Smooth muscle cell (in vitro differentiated cells): ENCODE data around the gene RPS6KA2. TPM values are rescaled to one million over a fixed set of nuclear protein-coding genes. Genes with fewer than 3 reads are reported as not detected.

Experiments used
- DNase-seq: peaks from one replicate; lab custom pipeline; 2025; ENCODE audit not compliant: unreplicated experiment; lab: John Stamatoyannopoulos, UW
- H2AFZ ChIP-seq: fragments of 200-600 bp; sonication (generic); 2 replicates; pipeline ENCODE4 v1.6.0; 2016; ENCODE audit warnings: antibody characterized with exemption, low read depth, mild to moderate bottlenecking
- H3F3A ChIP-seq: fragments of 200-600 bp; sonication (generic); 2 replicates; pipeline ENCODE4 v1.6.0; 2017; ENCODE audit warnings: antibody characterized with exemption, low read depth
- H3K27ac ChIP-seq: fragments of 200-600 bp; sonication (generic); 2 replicates; pipeline ENCODE4 v1.5.1; 2016; ENCODE audit warnings: low read depth, mild to moderate bottlenecking
- H3K27me3 ChIP-seq: fragments of 200-600 bp; sonication (generic); 2 replicates; pipeline ENCODE4 v1.6.1; 2016; ENCODE audit warnings: low read depth, mild to moderate bottlenecking
- H3K36me3 ChIP-seq: fragments of 200-600 bp; sonication (generic); 2 replicates; pipeline ENCODE4 v1.5.1; 2016; ENCODE audit warnings: low read depth
- H3K4me1 ChIP-seq: fragments of 200-600 bp; sonication (generic); 2 replicates; pipeline ENCODE4 v1.5.1; 2016; ENCODE audit warnings: low read depth
- H3K4me2 ChIP-seq: fragments of 200-600 bp; sonication (generic); 2 replicates; pipeline ENCODE4 v1.6.0; 2016; ENCODE audit warnings: mild to moderate bottlenecking
- H3K4me3 ChIP-seq: fragments of 200-600 bp; sonication (generic); 2 replicates; pipeline ENCODE4 v1.5.1; 2016; ENCODE audit warnings: mild to moderate bottlenecking
- H3K79me2 ChIP-seq: fragments of 200-600 bp; sonication (generic); 2 replicates; pipeline ENCODE4 v1.6.0; 2016; ENCODE audit warnings: low read depth, mild to moderate bottlenecking
- H3K9ac ChIP-seq: fragments of 200-600 bp; sonication (generic); 2 replicates; pipeline ENCODE4 v1.6.0; 2016; ENCODE audit warnings: low read depth
- H3K9me3 ChIP-seq: fragments of 200-600 bp; sonication (generic); replicated peaks from 2 replicates; pipeline ENCODE4 v1.5.1; 2016; ENCODE audit warnings: low read depth
- H4K20me1 ChIP-seq: fragments of 200-600 bp; sonication (generic); 2 replicates; pipeline ENCODE4 v1.6.0; 2016; ENCODE audit warnings: low read depth
- WGBS: methylation state at CpG from one replicate; pipeline ENCODE4 v1.1.7; 2016; ENCODE audit warnings: low lambda C conversion rate; 5-methylcytosine and 5-hydroxymethylcytosine counted together
- polyA plus RNA-seq: library from polyadenylated mRNA; unstranded; fragments of >200 nt; fragmentation: Nextera tagmentation; extraction: Ambion mirVana; gene quantifications from 2 replicates; pipeline ENCODE4 v1.2.1, GENCODE V29; 2016
- total RNA-seq: library from RNA; depleted of rRNA; stranded (reverse); fragments of >200 nt; gene quantifications from 2 replicates; pipeline ENCODE4 v1.2.3, GENCODE V29; 2014
- TF ChIP-seq, protein P1 (sequence below): fragments of 200-600 bp; sonication (generic); IDR thresholded peaks from 2 replicates; pipeline ENCODE4 v1.5.1; 2017; ENCODE audit warnings: borderline replicate concordance, mild to moderate bottlenecking, antibody characterized with exemption; ENCODE audit not compliant: insufficient read depth, poor library complexity, severe bottlenecking

RPS6KA2 gene
- total and polyA plus RNA-seq, 2 experiments from 2014 or later: 7.8 to 10.4 TPM

DNA sequence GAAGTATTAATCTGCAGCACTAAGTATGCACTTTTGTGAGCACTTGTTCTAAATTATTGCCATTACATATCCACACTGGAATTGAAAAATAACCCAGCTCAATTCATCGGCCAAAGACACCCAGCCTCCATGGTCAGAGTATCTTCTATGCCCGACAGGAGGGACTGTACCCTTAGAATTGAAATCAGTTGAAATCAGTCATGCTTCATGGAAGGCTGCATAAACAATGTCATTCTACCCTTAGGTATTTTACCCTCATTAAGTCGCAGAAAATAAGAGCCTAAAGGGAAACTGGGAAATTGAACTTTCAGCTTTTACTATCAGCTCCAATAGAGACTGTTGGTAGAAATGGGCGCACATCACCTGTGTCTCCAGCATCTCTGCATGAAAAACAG, 37.7 kb downstream of the RPS6KA2 start:
- Histone ChIP-seq H3K9ac (no peak overlapping the region), H3K9me3 (no peaks in the 10 kb centered on the region), H2AFZ (no peak overlapping the region), H3K4me1 (peaks cover 7% of the 10 kb centered on the region), H4K20me1 (no peaks in the 10 kb centered on the region), H3K36me3 (no peaks in the 10 kb centered on the region), H3K27ac (no peak overlapping the region), H3K4me2 (peak overlapping the region; percentile 67), H3F3A (no peaks in the 10 kb centered on the region), H3K27me3 (no peaks in the 10 kb centered on the region), H3K4me3 (no peak overlapping the region), H3K79me2 (peaks cover 14% of the 10 kb centered on the region)
- 91% methylated on average over 4 of the region's 4 CpGs for WGBS
- no peak for DNase-seq
- TF ChIP-seq, protein P1, sequence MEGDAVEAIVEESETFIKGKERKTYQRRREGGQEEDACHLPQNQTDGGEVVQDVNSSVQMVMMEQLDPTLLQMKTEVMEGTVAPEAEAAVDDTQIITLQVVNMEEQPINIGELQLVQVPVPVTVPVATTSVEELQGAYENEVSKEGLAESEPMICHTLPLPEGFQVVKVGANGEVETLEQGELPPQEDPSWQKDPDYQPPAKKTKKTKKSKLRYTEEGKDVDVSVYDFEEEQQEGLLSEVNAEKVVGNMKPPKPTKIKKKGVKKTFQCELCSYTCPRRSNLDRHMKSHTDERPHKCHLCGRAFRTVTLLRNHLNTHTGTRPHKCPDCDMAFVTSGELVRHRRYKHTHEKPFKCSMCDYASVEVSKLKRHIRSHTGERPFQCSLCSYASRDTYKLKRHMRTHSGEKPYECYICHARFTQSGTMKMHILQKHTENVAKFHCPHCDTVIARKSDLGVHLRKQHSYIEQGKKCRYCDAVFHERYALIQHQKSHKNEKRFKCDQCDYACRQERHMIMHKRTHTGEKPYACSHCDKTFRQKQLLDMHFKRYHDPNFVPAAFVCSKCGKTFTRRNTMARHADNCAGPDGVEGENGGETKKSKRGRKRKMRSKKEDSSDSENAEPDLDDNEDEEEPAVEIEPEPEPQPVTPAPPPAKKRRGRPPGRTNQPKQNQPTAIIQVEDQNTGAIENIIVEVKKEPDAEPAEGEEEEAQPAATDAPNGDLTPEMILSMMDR: no peak

DNA sequence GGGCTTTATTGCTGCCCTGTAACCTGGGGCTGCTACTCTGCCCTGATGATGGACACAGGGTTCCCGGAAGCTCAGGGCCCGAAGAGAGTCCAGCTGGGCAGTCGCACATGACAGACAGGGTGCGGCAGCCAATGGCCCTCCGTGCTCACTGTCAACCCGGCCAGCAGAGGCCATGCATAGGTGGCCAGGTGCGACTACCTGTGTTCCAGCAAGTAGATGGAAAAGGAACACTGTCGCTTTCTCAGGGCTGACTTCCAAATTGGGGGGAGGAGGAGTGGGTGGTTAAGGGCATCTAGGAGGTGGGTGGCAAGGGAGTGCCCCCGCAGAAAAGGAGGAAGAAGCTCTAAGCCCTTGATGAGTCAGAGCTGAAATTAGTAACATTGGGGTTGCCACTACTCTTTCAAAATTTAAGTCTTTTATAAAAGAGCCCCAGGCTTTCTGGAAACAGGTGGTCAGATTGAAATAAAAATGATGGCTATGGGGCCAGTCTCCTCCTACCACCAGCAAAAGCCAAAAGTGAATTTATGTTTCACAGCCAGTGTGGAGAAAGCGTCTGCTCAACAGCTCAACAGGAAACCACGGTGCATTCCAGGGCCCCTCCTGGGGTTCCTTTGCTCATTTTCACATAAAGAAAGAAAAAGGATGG, 38.2 kb downstream of the RPS6KA2 start:
- Histone ChIP-seq H4K20me1 (no peaks in the 10 kb centered on the region), H3K9ac (no peak overlapping the region), H2AFZ (no peak overlapping the region), H3K79me2 (peaks cover 11% of the 10 kb centered on the region), H3K4me3 (no peak overlapping the region), H3K4me2 (peak overlapping the region; percentile 67), H3F3A (no peaks in the 10 kb centered on the region), H3K9me3 (no peaks in the 10 kb centered on the region), H3K27me3 (no peaks in the 10 kb centered on the region), H3K4me1 (peaks cover 7% of the 10 kb centered on the region), H3K36me3 (no peaks in the 10 kb centered on the region), H3K27ac (no peak overlapping the region)
- no peak for DNase-seq
- 72% methylated on average over 11 of the region's 11 CpGs for WGBS
- TF ChIP-seq, protein P1: no peak

DNA sequence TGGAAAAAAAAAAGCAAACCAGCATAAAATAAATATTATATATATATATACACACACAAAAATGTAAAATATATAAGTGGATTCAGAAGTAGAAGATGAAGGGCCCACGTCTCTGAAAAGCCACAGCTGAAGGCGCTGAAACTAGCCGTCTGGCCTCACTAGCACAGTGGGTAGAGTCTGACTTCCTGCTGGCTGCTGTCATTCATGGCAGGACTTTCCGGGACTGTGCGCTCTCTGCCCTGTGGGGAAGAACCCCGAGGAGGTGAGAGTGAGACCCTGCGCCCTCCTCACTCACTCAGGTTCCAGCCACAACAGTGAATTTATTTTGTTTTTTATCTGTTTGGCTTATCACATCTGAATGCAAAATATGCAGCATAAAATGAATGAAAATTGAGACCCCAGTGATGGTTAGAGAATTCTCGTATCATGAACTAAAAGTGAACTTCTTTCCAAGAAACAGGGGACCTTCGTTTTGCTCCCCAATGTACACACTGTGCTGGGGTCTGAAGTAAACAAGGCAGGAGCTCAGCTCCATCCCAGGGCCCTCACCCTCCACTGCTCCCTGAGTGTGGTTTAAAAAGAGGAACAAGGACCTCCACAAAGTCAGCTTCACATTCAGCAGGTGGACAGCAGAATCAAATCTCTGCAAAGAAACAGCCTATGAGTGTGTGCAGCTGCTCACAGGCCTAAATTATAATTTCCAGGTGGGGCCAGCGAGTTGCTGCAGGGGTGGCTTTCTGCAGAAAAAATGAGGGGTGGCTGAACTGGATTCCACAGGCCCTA, 39.2 kb downstream of the RPS6KA2 start:
- WGBS: 89% methylated on average over 10 of the region's 10 CpGs
- H3K79me2 ChIP-seq: peaks cover 2% of the 10 kb centered on the region
- no peaks in the 10 kb centered on the region for H3K9me3 ChIP-seq

More for the DNA sequence above, 39.2 kb downstream of the RPS6KA2 start:
- no peaks in the 10 kb centered on the region for H3F3A ChIP-seq
- H3K9ac ChIP-seq: no peak overlapping the region
- no peak overlapping the region for H3K4me3 ChIP-seq
- H3K27ac ChIP-seq: no peak overlapping the region
- TF ChIP-seq, protein P1: no peak
- no peaks in the 10 kb centered on the region for H3K36me3 ChIP-seq
- H2AFZ ChIP-seq: no peak overlapping the region
- no peak for DNase-seq
- H4K20me1 ChIP-seq: no peaks in the 10 kb centered on the region
- H3K27me3 ChIP-seq: no peaks in the 10 kb centered on the region
- peaks cover 7% of the 10 kb centered on the region for H3K4me1 ChIP-seq
- no peak overlapping the region for H3K4me2 ChIP-seq
